Embryonic facial prominence (tissue), 1 donor: ENCODE results near the gene MARCHF9.
A peak's percentile ranks its signal among the peaks of the same experiment; 100 is the strongest.
"Not testable (repeated sequence)": the region's sequence is repeated elsewhere in the genome, so short reads cannot be mapped to it uniquely, and the experiment has no call there.

Experiments
- DNase-seq: peaks from one replicate; pipeline ENCODE4 v3.0.0-alpha.2; 2016; ENCODE audit errors: extremely low spot score

Gene MARCHF9

GRCh38 chr12:57769594-57769993, 14.7 kb downstream of the MARCHF9 start:
- DNase-seq = no peak

- no peak for DNase-seq
Measured at GRCh38 chr12:57770734-57771133, 15.8 kb downstream of the MARCHF9 start.

- DNase-seq = peak; percentile 93
Measured at GRCh38 chr12:57771236-57771872, 16.5 kb downstream of the MARCHF9 start.

GRCh38 chr12:57771873-57772428, 17.0 kb downstream of the MARCHF9 start, which contains the start of gene METTL1:
Gene METTL1, minus strand, starts transcription at chr12:57772105. Its CDS starts 22 bp downstream, at chr12:57772083.
- DNase-seq = peak; percentile 89

- no peak for DNase-seq
Measured at GRCh38 chr12:57772429-57773322, 17.8 kb downstream of the MARCHF9 start, which contains the start of gene EEF1AKMT3. Gene EEF1AKMT3, plus strand, starts transcription at chr12:57772614. Its CDS starts 111 bp downstream, at chr12:57772725.

- not testable (repeated sequence) for DNase-seq
Measured at GRCh38 chr12:57774634-57775033, 19.7 kb downstream of the MARCHF9 start.

GRCh38 chr12:57775044-57775443, 20.1 kb downstream of the MARCHF9 start:
- DNase-seq = no peak

GRCh38 chr12:57775563-57776246, 20.8 kb downstream of the MARCHF9 start:
- DNase-seq = no peak

- DNase-seq = no peak
Measured at GRCh38 chr12:57776247-57776587, 21.3 kb downstream of the MARCHF9 start.

GRCh38 chr12:57777367-57777766, 22.5 kb downstream of the MARCHF9 start:
- no peak for DNase-seq

- no peak for DNase-seq
Measured at GRCh38 chr12:57777911-57778310, 23.0 kb downstream of the MARCHF9 start.

- no peak for DNase-seq
Measured at GRCh38 chr12:57779736-57780135, 24.8 kb downstream of the MARCHF9 start.

GRCh38 chr12:57780284-57780897, 25.5 kb downstream of the MARCHF9 start:
- DNase-seq = no peak

GRCh38 chr12:57781244-57781643, 26.3 kb downstream of the MARCHF9 start:
- DNase-seq = no peak

GRCh38 chr12:57781801-57782200, 26.9 kb downstream of the MARCHF9 start:
- DNase-seq = no peak

GRCh38 chr12:57782243-57782607, 27.3 kb downstream of the MARCHF9 start:
- no peak for DNase-seq

GRCh38 chr12:57782608-57783465, 27.9 kb downstream of the MARCHF9 start, which contains the start of gene TSFM:
Gene TSFM, plus strand, starts transcription at chr12:57782787. Its CDS starts 15 bp downstream, at chr12:57782802.
- DNase-seq = peak; percentile 88

GRCh38 chr12:57783466-57783801, 28.5 kb downstream of the MARCHF9 start:
- DNase-seq = no peak

GRCh38 chr12:57783861-57784260, 29.0 kb downstream of the MARCHF9 start:
- DNase-seq = no peak

GRCh38 chr12:57793920-57794319, 39.0 kb downstream of the MARCHF9 start:
- DNase-seq = no peak

- DNase-seq = no peak
Measured at GRCh38 chr12:57795354-57795753, 40.5 kb downstream of the MARCHF9 start.
